Activated naive CD4-positive, alpha-beta T cell treated with Interleukin-2 at 50 U/mL for 16 hours (primary cell): ENCODE measurements around the gene PDPK1.
A peak's percentile ranks its signal among the peaks of the same experiment; 100 is the strongest.
"Not testable (repeated sequence)": the region's sequence is repeated elsewhere in the genome, so short reads cannot be mapped to it uniquely, and the experiment has no call there.

ENCODE experiments used
- DNase-seq: peaks from one replicate; pipeline ENCODE4 v3.0.0-alpha.2; 2020

PDPK1 gene

DNA sequence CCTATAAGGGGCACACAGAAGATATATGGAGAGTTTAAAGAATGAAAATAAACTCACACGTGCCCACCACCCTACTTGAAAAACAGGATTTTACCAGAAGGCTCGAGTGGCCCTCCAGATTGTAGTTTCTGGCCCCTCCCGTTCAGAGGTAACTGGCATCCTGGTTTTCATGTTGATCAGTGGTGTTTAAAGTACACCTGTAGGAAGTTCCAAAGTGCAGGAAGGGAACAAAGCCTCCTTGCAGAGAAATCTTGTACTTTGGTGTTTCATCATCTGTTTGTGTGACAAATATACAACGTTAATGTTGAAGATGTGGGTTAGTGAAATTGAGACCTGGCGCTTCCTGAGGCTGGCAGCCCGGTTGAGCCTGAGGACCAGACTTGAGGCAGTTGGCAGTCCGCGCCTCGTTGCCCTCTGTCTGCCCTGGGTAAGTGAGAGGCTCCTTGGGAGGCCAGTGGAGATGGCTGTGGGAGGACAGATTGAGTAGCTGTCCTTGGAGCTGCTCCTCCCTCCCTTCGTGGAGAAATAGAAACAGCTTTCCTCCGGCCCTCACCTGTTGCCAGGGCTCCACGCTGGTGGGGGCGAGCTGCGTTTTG is 12.6 kb downstream of the PDPK1 start:
- not testable (repeated sequence) for DNase-seq

DNA sequence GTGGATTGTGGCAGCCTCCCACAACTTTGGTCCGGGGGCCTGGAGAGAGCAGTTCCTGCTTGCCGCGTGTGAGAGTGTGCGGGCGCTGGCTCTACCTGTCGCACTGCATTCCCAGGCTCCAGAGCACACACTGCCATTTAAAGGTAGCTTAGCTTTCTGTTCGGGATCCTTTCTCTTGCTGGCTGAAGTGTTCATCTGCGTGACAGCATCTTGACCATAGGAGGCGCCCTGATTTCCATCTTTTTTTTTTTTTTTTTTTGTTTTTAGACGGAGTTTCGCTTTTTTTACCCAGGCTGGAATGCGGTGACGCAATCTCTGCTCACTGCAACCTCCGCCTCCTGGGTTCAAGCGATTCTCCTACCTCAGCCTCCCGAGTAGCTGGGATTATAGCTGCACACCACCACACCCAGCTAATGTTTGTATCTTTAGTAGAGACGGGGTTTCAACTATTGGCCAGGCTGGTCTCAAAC is 13.6 kb downstream of the PDPK1 start:
- DNase-seq, result not testable (repeated sequence)

DNA sequence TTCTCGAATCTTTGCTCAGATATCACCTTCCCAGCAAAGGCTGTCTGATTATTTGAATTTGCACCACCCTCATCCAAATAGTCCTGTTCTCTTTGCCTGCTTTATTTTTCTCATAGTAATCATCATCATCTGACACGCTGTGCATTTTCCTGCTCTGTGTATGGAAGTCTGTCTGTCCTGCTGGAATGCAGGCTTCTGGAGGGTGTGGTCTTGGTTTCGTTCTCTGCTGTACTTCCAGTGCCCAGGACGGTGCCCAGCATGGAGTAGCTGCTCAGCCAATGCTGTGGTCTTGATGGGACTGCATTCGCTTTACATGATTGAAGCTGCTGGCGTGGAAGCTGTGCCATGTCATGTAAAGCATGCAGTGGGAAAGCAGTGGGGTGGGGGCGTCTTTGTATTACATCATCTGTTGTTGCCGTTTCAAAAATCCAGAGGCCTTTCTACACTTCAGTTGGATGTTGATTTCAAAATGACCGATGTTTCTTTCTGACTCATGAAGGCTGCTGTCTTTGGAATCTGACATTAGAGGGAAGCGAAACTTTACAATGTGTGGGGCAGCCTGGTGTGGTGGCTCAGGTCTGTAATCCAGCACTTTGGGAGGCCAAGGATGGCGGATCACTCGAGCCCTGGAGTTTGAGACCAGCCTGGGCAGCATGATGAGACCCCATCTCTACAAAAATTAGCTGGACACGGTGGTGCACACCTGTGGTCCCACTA is 17.0 kb downstream of the PDPK1 start:
- not testable (repeated sequence) for DNase-seq

DNA sequence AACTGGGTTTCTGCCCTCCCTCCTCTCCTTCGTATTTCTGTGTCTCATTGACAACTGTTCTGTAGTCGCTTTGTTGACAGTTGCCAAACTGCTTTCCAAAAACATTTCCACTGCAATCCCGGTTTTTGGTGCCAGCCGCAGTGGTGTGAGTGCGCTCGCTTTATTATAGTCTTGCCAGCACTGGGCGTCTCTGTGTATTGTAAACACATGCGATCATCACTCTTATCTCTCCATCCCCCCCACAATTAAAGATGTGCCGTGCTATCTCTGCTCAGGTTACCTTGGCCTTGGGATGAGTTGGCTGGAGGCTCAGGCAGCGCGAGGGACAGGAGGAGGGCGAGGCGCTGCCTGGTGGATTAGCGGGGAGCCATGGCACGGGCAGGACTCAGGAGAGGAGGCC is 19.3 kb downstream of the PDPK1 start:
- not testable (repeated sequence) for DNase-seq

DNA sequence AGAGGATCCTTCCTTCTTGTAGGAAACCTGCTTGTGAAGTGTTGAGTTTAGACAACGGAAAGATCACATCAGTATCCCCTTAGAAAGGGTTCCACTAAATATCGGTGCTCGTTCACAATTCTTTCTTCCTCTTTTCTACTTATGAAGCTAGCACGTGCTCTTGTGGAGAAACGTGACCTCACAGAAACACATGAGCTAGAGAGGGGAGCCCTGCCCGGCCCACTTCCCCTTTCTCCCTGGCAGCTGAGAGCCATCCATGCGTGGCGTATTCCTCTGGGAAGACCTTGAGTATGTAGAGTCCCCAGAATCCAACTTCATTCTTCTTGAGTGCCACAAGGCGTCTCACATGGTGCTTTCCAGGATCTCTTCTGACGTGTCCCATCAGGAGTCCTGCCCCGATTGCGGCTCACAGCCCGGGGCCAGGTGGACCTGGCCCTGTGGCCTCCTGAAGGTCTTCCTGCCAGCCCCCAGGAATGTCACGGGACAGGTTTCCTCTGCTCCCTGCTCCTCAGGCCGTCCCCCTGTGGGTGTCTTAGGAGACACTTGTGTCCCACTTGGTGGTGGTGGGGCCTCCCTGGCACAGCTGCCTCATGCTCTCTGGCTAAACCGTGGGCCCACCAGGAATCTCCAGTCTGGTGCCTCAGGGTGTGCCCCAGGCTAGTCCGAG is 22.4 kb downstream of the PDPK1 start:
- not testable (repeated sequence) for DNase-seq

DNA sequence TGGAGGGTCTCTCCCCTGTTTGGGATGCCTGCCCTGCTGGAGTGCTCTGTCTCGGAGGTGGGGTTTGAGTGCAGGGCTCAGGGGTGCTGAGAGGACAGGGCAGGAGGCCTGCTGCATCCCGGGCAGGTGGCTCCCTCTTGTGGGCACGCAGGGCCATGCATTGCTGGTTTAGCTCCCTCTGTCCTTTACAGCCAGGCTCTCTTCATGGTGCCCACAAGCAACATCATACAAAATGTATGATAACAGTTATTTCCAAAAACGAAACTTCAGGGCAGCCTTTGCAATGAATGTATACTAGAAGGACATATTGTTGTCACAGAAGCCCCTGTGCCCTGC is 22.9 kb downstream of the PDPK1 start:
- peak; percentile 70 for DNase-seq

DNA sequence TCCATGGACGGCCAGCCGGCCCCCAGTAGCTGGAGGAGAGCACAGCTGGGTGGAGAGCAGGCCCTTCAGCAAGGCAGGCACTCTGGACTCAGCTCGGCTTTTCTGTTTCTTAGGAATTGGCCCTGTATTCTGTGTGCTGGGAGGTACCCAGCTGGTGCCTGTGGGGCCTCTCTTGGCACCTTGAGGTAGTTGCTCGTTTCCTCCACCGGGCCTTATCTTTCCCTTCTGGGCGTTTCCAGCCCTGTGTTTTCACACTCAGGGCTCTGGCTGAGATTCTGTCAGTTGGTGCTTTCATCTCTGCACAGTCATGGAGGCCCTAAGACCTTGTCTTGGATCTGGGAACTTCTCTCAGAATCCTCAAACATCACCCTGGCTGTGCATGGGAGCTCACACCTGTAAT is 29.7 kb downstream of the PDPK1 start:
- DNase-seq, result not testable (repeated sequence)

DNA sequence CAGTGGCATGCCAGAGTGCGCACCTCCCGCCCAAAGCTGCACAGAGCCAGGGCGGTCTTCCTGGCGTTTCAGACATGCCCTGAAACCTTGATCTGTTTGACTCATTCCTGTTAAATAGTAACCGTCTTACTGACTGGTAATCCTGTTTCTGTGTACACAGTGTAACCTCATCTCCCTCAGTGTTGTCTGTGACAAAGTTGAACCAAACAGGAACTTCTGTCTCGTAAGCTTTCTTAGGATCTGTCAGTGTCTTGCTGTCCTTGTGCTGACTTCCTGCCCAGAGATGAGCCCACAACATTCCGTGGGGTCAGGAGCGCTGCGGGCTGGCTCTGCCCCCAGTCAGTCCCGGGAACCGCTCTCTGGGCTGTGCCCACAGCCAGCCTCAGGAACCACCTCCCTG is 30.8 kb downstream of the PDPK1 start:
- not testable (repeated sequence) for DNase-seq

DNA sequence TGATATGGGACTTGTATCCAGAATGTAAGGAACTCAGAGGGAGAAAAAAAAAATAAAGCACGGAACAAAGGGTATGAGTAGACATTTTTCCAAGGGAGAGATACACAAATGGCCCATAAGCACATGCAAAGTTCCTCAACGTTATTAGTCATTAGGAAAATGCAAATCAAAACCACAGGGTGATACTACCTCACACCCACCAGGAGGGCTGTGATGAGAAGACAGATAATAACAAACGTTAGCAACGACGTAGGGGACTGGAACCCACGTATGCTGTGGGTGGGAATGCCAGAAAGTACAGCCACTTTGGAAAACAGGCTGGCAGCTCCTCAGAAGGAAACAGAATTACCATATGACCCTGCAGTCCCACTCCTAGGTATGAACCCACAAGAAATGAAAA is 34.9 kb downstream of the PDPK1 start:
- not testable (repeated sequence) for DNase-seq

DNA sequence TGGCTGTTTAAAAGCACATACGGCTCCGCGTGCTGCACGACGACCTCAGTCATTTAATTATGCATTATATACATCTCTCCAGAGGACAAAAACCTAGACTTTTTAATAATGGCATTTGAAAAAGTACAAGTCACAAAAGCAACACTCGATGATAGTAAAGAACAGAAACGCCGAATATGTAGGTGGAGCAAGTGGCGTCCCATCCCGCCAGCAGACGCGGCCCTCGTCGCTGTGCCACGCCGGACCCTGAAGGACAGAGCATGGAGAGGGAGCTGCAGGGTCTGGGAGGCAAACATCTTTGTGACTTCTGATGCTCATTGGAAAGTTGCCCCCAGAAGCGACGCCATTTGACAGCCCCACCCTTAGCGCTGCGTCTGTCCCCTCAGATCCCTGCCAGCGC is 38.0 kb downstream of the PDPK1 start:
- DNase-seq, result not testable (repeated sequence)

DNA sequence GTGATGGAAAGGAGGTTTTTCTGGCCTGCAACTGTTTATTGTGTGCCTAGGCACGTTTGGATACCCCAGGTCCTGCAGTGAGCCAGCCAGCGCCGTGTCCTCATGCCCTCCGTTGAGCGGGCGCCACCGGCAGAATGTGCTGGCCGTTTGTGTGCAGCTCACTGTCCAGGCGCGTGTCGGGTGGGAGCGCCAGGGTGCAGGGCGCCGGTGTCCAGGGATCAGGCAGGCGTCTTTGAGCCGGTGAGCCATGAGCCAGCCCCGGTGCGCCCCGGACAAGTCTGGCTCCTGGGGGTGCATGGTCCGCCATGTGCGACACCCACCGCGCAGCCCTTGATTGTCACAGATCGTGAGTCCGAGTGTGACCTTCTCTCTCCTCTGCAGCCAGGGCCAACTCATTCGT is 39.2 kb downstream of the PDPK1 start:
- DNase-seq, result not testable (repeated sequence)

DNA sequence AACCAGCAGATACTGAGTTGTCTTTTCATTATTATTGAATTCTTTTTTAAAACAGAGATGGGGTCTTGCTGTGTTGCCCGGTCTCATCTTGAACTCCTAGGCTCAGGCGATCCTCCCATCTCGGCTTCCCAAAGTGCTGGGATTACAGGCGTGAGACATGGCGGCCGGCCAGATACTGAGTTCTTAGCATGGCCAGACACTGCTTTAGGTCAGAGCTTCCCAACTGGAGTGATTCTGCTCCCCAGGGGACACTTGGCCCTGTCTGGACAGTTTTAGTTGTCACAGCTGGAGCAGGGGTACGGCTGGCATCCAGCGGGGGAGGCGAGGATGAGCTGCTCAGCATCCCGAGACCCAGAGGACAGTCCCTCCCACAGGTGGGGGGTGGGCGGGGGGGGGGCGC is 41.1 kb downstream of the PDPK1 start:
- not testable (repeated sequence) for DNase-seq

DNA sequence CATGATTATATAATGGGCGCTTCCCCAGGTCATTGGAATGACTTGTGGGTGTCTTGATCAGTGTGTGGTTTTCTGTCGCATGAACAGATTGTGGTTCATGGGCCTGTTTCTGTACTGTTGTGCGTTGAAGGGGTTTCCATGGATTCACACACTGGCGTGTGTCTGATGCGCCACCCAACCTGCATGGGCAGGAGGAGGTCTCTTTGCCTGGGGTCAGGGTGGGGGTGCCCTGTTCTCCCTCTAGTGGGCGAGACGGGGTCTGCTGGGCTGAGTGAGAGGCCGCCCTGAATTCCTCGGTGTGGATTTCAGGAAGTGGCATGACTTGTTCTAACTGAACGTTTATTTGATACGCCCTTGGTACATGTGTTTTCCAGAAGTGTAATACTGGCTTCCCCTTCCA is 42.3 kb downstream of the PDPK1 start:
- not testable (repeated sequence) for DNase-seq

DNA sequence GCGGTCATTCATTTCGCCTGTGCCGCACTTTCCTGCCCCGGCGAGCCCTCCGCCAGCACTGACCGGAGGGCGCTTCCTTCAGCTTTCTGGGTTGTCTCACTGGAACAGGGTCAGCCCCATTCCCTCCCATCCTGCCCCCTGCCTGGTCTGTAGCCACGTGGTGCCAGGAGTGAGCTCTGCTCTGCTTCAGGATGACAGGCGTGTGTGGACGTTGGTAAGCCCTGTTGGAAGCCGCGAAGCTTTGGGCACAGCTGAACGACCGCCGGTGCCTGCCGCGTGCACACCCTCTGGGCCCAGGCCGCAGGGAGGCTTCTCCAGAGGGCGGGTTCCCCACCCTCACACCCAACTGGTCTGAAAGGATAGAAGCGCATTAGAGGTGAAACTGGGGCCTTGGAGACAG is 43.0 kb downstream of the PDPK1 start:
- not testable (repeated sequence) for DNase-seq

DNA sequence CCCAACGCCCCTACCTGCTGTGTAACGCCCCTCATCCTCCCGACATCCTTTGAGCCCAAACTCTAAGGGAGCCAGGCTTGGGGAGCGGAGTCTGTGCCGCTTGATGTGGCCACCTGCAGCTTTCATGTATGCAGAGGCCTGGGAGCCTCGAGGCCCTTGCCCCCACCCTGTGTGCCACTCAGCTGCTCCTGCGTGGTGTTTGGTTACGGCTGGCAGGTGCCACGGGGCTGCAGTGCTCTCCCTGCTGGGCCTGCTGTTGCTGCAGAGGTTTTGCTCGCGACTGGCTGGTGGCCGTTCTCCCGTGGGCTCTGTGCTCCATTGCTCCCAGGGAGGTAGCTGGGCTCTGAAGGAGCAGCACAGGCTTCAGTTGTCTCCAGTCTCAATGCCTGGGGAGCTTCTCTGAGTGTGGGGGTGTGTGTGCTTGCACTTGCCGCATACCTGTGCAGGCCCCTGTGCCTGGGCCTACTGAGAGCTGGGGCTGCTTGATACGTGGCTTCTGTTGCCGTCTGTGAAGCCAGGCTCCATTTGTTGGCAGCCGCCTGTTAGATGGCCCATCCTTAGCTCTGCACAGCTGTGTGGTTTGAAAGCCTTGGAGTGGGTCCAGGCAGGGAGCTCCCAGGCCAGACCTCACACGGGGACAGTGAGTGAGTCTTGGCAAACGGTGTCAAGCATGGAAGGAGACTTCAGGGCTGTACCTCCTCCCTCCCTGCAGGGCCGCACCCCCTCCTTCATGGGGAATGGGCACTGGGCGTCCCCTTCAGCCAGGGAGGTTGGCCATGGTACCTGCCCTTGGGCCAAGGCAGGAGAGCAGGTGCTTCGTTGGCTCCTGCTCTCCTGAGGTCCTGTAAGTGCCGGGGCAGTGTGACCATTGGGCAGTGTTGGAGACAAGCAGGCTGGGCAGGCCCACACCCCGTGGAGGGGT is 47.2 kb downstream of the PDPK1 start:
- no peak for DNase-seq

DNA sequence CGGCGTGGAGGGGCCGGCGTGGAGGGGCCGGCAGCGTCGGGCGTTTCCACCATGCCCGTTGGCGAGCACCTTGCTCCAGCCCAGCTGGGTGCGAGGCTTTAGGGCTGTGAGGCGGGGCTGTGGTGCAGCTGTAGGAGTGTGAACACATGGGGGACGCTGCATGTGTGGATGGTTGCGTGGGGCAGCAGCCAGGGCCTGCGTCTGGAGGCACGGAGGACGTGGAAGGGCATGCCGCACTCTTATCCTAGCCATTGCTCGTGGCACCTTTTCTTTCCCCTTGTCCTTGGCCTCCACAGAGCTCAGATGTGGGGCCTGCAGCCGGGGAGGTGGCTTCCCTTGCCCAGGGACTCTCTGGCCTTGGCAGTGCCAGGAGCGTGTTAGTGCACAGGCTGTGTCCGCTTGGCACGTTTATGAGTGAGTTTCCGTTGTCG is 47.8 kb downstream of the PDPK1 start:
- no peak for DNase-seq

DNA sequence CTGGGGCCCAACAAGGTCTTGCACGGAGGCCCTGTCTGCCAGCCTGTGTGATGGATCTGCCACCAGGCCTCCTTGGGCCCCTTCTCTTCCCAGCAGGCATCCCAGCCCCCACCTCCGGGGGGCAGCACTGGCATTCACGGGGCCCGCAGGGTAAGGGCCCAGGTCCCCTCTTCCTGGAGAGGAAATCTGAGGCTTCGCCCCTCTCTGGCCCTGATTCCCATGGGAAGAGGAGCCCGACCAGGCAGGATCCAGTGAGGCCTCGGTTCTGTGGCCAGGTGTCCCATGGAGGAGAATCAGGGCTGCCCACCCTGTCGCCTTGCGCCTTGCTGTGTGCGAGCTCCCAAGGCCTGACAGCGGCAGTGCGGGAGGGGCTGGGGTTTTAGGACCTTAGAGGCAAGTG is 48.4 kb downstream of the PDPK1 start:
- DNase-seq, result no peak

DNA sequence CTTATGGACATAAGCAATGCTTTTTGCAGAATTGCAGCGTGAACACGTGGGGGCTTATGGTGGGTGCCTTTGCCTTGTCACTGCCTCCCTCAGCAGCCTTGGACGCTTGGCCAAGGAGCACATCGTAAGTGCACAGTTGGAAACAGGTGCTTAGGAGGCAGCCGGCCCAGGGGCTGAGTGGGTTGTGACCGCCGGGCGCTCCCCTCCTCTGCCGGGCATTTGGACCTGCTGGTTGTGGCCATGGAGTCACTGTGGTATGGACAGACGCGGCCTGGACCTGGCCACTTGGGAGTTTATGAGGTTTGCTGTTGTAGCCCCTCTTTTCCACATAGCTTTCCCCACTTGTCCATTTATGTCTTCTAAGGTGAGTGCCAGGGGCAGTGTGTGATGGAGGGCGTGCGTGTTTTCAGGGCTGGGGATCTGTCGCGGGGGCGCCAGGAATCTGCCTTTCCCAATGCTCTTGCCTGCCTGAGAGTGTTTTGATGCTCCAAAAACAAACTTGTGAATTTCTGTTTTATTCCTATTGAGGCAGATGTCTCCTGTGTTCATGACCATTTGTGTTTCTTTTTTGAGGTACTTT is 49.2 kb downstream of the PDPK1 start:
- DNase-seq, result no peak

DNA sequence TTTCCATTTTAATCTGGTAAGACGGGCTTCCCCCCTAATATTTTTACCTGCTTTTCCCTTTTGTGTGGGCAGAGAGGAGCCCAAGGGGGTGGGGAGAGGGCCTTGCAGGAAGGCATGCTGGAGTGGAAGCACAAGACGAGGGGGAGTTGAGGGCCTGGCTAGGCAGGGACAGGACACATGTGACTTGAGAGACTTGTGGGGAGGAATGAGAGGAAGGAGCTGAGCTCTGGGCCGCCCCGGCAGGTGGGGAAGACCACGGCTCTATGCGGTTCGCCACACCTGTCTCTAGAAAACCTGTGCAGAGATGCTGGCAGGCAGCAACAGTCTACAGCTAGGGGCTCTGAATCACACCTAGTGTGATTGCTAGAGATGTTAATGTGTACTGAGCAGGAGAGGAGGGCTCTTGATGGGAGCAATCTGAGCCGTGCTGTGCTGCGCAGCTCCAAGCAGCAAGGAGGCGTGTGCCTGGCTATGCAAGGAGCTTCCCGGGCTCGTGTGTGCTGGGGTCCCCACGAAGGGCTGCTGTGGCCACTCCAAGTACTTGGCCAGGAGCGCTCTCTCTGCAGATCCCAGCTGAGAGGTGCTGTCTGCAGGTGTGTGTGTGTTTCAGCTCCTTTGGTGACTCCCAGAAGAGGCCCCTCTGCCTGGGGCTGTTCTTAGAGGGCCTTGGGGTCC is 50.2 kb downstream of the PDPK1 start:
- no peak for DNase-seq

DNA sequence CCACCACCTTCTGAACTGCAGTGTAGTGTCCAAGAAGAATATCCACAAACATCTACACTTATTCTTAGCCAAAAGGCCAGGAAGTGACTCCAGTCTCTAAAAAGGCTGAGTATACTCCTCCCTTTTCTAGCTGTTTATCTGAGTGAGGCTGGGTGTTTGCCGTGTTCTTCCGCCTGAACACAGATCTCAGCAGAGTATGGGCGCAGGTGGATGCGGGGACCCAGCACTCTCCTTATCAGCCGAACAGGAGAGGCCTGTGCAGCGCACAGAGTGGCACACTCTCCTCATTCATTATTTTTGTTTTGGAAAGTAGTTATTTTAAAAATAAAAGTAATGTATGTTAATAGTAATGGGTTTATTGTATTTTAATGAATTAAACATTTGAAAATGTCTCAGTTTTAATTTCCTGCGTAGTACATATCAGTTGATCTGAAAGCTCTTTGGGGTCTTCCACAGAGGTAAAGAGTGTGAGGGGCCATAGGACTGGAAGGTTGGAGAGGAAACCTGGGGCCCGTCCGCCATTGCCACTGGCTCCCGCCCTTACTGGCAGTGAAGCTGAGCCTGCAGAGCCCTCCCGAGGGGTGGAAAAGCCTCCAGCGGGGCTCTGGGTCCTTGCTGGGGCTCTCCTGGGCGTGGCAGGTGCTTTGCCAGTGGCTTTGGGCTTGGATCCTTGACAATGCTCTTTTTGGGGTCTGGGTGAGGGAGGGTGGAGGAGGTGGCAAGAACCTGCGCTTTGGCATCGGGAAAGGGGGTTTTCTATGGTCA is 53.8 kb downstream of the PDPK1 start:
- DNase-seq, result no peak

DNA sequence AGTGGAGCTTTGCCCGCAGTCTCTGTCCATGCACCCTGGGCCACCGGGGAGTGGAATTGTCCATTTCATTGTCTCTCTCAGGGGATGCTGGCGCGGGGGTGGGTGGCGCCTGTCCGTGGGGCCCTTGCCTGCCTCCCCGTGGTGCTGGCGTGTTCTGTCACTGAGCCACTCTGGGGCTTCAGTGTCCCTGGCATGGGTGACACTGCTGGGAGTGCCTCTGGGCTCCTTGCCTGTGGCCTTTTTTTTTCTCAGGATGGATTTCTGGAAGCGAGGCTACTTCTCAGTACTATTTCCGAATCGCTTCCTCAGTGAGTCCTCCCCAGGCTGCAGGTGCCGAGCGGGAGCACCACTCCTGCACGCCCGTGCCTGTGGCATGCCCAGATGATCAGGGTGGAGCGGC is 55.0 kb downstream of the PDPK1 start:
- no peak for DNase-seq
